Suprapubic skin (tissue), 4 donors: ENCODE data around the gene ATM. TPM values are rescaled to one million over a fixed set of nuclear protein-coding genes. Genes with fewer than 3 reads are reported as not detected.
"Not testable (repeated sequence)": the region's sequence is repeated elsewhere in the genome, so short reads cannot be mapped to it uniquely, and the experiment has no call there.

ENCODE experiments used
- DNase-seq, 2 donors: peaks; one replicate each; pipeline ENCODE4 v3.0.0-alpha.2; 2019; ENCODE audit warnings: low spot score in 2 of 2
- H3K27ac ChIP-seq: fragments of 200-600 bp; sonication (generic); one replicate; pipeline ENCODE4 v1.5.1; 2019
- H3K27me3 ChIP-seq: fragments of 200-600 bp; sonication (generic); one replicate; pipeline ENCODE4 v1.5.1; 2019
- H3K36me3 ChIP-seq: fragments of 200-600 bp; sonication (generic); one replicate; pipeline ENCODE4 v1.5.1; 2019
- H3K4me1 ChIP-seq: fragments of 200-600 bp; sonication (generic); one replicate; pipeline ENCODE4 v1.5.1; 2019
- H3K4me3 ChIP-seq: fragments of 200-600 bp; sonication (generic); one replicate; pipeline ENCODE4 v1.5.1; 2019; ENCODE audit warnings: mild to moderate bottlenecking
- H3K9me3 ChIP-seq: fragments of 200-600 bp; sonication (generic); one replicate; pipeline ENCODE4 v1.5.1; 2019
- CTCF ChIP-seq, 2 donors: fragments of 200-600 bp in 1 of 2; fragments of 450-650 bp in 1 of 2; sonication (generic) in 1 of 2; IDR thresholded peaks; one replicate each; pipeline ENCODE4 v1.5.1; 2016 to 2019; ENCODE audit warnings: antibody characterized with exemption in 2 of 2, mild to moderate bottlenecking in 1 of 2, moderate library complexity in 1 of 2
- EP300 ChIP-seq: sonication (generic); formaldehyde crosslinking; IDR thresholded peaks from one replicate; pipeline ENCODE4 v1.6.1; 2017; ENCODE audit warnings: antibody characterized with exemption
- POLR2A ChIP-seq, 2 donors: fragments of 450-650 bp; IDR thresholded peaks; one replicate each; pipeline ENCODE4 v1.6.1; 2017; ENCODE audit warnings: antibody characterized with exemption in 2 of 2, mild to moderate bottlenecking in 2 of 2, moderate library complexity in 2 of 2
- POLR2AphosphoS5 ChIP-seq, 3 donors: sonication (generic); formaldehyde crosslinking; IDR thresholded peaks; one replicate each; pipeline ENCODE4 v1.6.1; 2017; ENCODE audit warnings: antibody characterized with exemption in 3 of 3
- WGBS: methylation state at CpG from one replicate; pipeline ENCODE4 v1.1.5; 2018; 5-methylcytosine and 5-hydroxymethylcytosine counted together
- total RNA-seq, 4 donors: library from RNA; depleted of rRNA; stranded (reverse); fragments of >200 nt; gene quantifications; one replicate each; pipeline ENCODE4 v1.1.0, GENCODE V29; 2016

The ATM gene
- total RNA-seq, 4 donors from 2014 or later, result 17.5 to 76.4 (median 34.2) TPM

DNA sequence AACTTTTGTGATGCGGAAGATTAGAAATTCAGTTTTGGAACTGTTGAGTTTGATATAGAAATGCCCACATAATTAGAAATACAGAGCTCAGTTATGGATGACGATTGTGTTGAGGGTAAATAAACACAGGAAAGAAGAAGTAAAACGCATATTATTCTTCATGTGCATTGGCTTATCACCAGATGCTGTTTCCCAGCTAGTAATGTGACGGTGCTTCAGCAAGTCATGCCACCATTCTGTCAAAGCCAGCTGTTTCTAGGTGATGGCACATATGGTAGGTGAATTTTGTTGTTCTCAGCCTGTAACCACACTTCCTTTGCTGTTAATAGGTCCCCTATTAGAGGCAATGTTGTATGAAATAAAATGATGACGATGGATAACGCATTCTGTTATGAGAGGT is 175.6 kb downstream of the ATM start:
- no peaks in the 10 kb centered on the region for H3K27me3 ChIP-seq
- no peak for DNase-seq
- no peak for TF ChIP-seq EP300
- H3K4me1 ChIP-seq, result no peaks in the 10 kb centered on the region
- H3K36me3 ChIP-seq, result no peaks in the 10 kb centered on the region
- H3K27ac ChIP-seq, result no peak overlapping the region
- H3K9me3 ChIP-seq, result no peaks in the 10 kb centered on the region
- WGBS, result 84% methylated on average over 6 of the region's 6 CpGs
- no peak overlapping the region for H3K4me3 ChIP-seq

- Histone ChIP-seq H3K9me3 (no peaks in the 10 kb centered on the region), H3K36me3 (no peaks in the 10 kb centered on the region), H3K27ac (no peak overlapping the region), H3K27me3 (no peaks in the 10 kb centered on the region), H3K4me3 (no peak overlapping the region), H3K4me1 (no peaks in the 10 kb centered on the region)
- no peak for DNase-seq
- 100% methylated on average over 1 of the region's 1 CpG for WGBS
- no peak for TF ChIP-seq EP300
- TF ChIP-seq POLR2AphosphoS5 (IDR thresholded peaks at IDR 0.05), result no peak
- TF ChIP-seq CTCF (IDR thresholded peaks at IDR 0.05), result no peak
- no peak for TF ChIP-seq POLR2A (IDR thresholded peaks at IDR 0.05)
Observed at GRCh38 chr11:108402241-108402640, 179.4 kb downstream of the ATM start.

GRCh38 chr11:108403052-108403451 is 180.2 kb downstream of the ATM start:
- Histone ChIP-seq H3K4me3 (no peak overlapping the region), H3K4me1 (no peaks in the 10 kb centered on the region), H3K9me3 (no peaks in the 10 kb centered on the region), H3K27me3 (no peaks in the 10 kb centered on the region), H3K27ac (no peak overlapping the region), H3K36me3 (no peaks in the 10 kb centered on the region)
- TF ChIP-seq POLR2A (IDR thresholded peaks at IDR 0.05) (no peak), CTCF (IDR thresholded peaks at IDR 0.05) (no peak), POLR2AphosphoS5 (IDR thresholded peaks at IDR 0.05) (no peak), EP300 (no peak)
- WGBS, result 33% methylated on average over 1 of the region's 1 CpG
- DNase-seq, result no peak

DNA sequence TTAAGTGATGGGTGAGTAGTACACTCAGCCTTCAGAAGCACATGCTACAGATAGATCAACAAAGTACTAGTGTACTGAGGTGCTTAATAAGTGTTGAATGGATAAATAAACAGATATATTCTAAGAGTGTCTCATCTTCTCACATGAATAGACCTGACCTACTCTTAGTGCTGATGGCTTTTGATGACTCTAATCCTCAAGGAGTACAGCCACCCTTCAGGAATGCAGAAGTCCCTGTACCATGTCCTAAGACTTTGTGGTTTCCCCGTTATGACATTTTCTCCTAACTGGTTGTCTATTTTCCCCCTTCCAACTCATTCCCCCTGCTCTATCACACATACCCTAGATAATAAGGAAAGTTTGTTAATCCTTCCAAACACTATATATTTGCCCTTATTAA is 182.8 kb downstream of the ATM start:
- Histone ChIP-seq H3K27me3 (no peaks in the 10 kb centered on the region), H3K9me3 (no peaks in the 10 kb centered on the region), H3K27ac (no peak overlapping the region), H3K4me3 (no peak overlapping the region), H3K36me3 (no peaks in the 10 kb centered on the region), H3K4me1 (no peaks in the 10 kb centered on the region)
- TF ChIP-seq EP300, result no peak
- TF ChIP-seq POLR2AphosphoS5 (IDR thresholded peaks at IDR 0.05), result no peak
- no peak for TF ChIP-seq POLR2A (IDR thresholded peaks at IDR 0.05)
- TF ChIP-seq CTCF (IDR thresholded peaks at IDR 0.05), result no peak
- DNase-seq, result no peak
- WGBS, result 81% methylated on average over 1 of the region's 1 CpG

- no peak overlapping the region for H3K4me3 ChIP-seq
- H3K27ac ChIP-seq, result no peak overlapping the region
- DNase-seq, result no peak
- TF ChIP-seq EP300, result no peak
- no peak for TF ChIP-seq CTCF (IDR thresholded peaks at IDR 0.05)
- TF ChIP-seq POLR2AphosphoS5 (IDR thresholded peaks at IDR 0.05), result no peak
- TF ChIP-seq POLR2A (IDR thresholded peaks at IDR 0.05), result no peak
- no peaks in the 10 kb centered on the region for H3K36me3 ChIP-seq
- no peaks in the 10 kb centered on the region for H3K4me1 ChIP-seq
- no peaks in the 10 kb centered on the region for H3K27me3 ChIP-seq
- H3K9me3 ChIP-seq, result no peaks in the 10 kb centered on the region
Observed at GRCh38 chr11:108414958-108415357, 192.1 kb downstream of the ATM start.

DNA sequence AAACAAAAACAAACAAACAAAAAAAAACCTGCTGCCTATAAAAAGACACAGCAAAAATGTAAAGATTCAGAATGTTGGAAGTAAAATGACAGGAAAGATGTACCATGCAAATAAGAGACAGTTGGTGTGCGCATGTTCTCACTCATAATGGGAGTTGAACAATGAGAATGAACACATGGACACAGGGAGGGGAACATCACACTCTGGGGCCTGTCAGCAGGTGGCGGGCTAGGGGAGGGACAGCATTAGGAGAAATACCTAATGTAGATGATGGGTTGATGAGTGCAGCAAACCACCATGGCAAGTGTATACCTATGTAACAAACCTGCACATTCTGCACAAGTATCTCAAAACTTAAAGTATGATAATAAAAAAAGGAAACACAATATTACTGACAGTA is 194.7 kb downstream of the ATM start:
- DNase-seq, H3K9me3 ChIP-seq, H3K27ac ChIP-seq, H3K4me1 ChIP-seq, H3K36me3 ChIP-seq, H3K4me3 ChIP-seq, H3K27me3 ChIP-seq: not testable (repeated sequence)
- WGBS, result 72% methylated on average over 2 of the region's 2 CpGs

Other genes with a start within 250 kb of the ATM start
- 10 to 100 TPM; 24.8 to 59.1 (median 38.4) TPM for gene CUL5, start 214.2 kb upstream of the ATM start, total RNA-seq
- gene ACAT1, start 101.5 kb upstream of the ATM start, total RNA-seq, result 100 to 1,000 TPM in 2 of 4 donors, 10 to 100 TPM in 2; 84.1 to 131 (median 108) TPM
- gene NPAT, start 429 bp upstream of the ATM start, total RNA-seq, result 10 to 100 TPM; 14.0 to 30.6 (median 14.6) TPM
- 1 to 10 TPM in 2 of 4 donors, under 1 TPM in 2; 0.30 to 3.8 (median 1.8) TPM for gene C11orf65, start 244.5 kb downstream of the ATM start, total RNA-seq